ENCODE results near the gene CLCN4.

- TF ChIP-seq CTCF (IDR thresholded peaks at IDR 0.05 in 8 of 11, conservative IDR thresholded peaks at IDR 0.05 in 3 of 11) (no peak), POLR2A (IDR thresholded peaks at IDR 0.05) (no peak)
These were observed 109.0 kb downstream of the CLCN4 start for GRCh38 chrX:10265775-10266174.
